T-helper 1 cell treated with Interleukin-12 subunit alpha and Interleukin-12 subunit beta and Interleukin-4 antibody, amounts not matched to agents 30 ng/mL and 1 ng/mL, for 36 hours (primary cell): ENCODE data around the gene RHCG. TPM values are rescaled to one million over a fixed set of nuclear protein-coding genes. Genes with fewer than 3 reads are reported as not detected.

ENCODE experiments used
- intact Hi-C: fragments of 100-400 bp; cut with micrococcal nuclease; formaldehyde crosslinking; loops from one replicate; pipeline ENCODE4 v1.15.1; 2024
- total RNA-seq: library from RNA; stranded (reverse); gene quantifications from 2 replicates; pipeline ENCODE4 v1.2.3, GENCODE V29; 2022

The RHCG gene
- total RNA-seq, 1 donor from 2014 or later, result not detected

GRCh38 chr15:89504166-89504565 is 7.8 kb upstream of the RHCG start:
- intact Hi-C loops, result no loop called here

- intact Hi-C loops, result no loop called here
Measured at GRCh38 chr15:89502867-89503595, 6.6 kb upstream of the RHCG start.

- intact Hi-C loops, result no loop called here
Measured at GRCh38 chr15:89501646-89502045, 5.3 kb upstream of the RHCG start.

DNA sequence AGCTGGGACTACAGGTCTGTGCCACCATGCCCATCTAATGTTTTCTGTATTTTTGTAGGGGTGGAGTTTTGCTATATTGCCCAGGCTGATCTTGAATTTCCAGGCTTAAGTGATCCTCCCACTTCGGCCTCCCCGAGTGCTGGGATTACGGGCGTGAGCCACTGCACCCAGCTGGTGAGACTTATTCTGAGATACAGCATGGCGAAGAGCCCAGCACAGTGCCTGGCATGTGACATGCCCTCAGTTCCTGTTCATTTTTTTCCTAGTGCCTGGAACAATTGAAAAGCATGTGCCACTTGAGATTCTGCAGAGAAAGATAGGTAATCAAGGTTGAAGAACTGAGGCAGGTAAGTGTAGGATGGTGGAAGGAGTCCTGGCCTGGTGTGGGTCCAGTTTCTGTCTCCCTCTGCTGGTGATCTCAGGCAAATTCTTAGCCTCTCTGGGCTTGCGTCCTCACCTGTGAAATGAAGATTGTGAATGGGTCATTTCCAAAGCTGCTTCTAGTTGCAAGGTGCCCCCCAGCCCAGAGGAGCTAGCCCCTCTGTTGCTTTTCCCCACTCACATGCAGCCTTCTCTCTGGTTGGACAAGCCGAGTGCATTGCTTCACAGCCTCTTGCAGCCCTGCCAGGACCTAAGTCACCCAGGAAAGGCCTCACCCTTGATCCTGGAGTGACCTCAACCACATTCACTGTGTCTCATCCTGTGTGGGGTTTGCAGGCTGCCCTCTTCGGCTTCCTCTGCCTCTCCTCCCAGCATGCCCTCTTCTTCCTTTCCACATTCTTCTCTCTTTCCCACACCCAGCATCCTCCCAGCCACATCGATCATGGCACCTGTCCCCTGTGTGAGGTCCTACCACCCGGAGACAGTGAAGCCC is 4.3 kb upstream of the RHCG start:
- intact Hi-C loops, result no loop called here

GRCh38 chr15:89499156-89499555 is 2.8 kb upstream of the RHCG start:
- intact Hi-C loops, result loop anchor here (5.0 kb wide), 1 partner anchor 58 kb away; no protein-coding TSS in a partner anchor

GRCh38 chr15:89498574-89498906 is 2.2 kb upstream of the RHCG start:
- intact Hi-C loops, result loop anchor here (5.0 kb wide), 1 partner anchor 59 kb away; no protein-coding TSS in a partner anchor

- intact Hi-C loops, result loop anchor here (5.0 kb wide), 1 partner anchor 60 kb away; no protein-coding TSS in a partner anchor
Measured at GRCh38 chr15:89497231-89497630, 848 bp upstream of the RHCG start.

GRCh38 chr15:89495638-89496145 is 691 bp downstream of the RHCG start:
- intact Hi-C loops, result loop anchor here (5.0 kb wide), 1 partner anchor 62 kb away; no protein-coding TSS in a partner anchor

DNA sequence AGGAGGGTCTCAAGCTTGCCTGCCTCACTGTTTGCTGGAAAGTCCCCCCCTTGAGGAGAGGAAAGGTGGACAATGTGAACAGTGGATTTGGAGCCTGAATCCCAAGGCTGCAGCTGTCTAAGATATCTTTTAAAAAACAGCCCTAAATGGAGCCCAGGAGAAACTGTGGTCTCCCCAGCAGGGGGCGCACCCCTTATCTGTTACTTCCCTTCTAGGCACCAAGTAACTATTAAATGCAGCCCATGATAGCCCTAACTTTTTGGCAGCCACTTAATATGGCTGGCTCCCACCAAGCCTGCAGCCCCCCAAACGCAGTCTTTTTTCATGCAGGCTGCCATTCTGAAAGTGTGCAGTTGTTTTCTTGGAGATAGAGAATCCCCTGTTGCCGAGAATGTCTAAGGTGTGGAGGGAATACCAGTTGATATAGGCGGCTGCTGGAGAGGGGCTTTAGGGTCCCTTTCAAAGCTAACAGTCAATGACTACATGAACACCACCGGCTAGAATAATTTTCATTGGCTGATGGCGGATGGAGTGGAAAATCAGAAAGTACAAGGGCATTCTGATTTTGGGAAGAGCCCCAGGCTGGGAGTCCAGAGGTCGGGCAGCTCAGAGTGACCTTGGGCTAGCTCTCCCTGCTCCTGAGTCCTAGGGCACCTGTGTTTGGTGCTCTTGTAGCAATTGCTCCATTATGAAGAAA is 1.3 kb downstream of the RHCG start:
- intact Hi-C loops, result loop anchor here (5.0 kb wide), 1 partner anchor 62 kb away; no protein-coding TSS in a partner anchor

- intact Hi-C loops, result no loop called here
Measured at GRCh38 chr15:89494031-89494430, 2.4 kb downstream of the RHCG start.

GRCh38 chr15:89492934-89493631 is 3.3 kb downstream of the RHCG start:
- intact Hi-C loops, result no loop called here

GRCh38 chr15:89492111-89492641 is 4.2 kb downstream of the RHCG start:
- intact Hi-C loops, result no loop called here

DNA sequence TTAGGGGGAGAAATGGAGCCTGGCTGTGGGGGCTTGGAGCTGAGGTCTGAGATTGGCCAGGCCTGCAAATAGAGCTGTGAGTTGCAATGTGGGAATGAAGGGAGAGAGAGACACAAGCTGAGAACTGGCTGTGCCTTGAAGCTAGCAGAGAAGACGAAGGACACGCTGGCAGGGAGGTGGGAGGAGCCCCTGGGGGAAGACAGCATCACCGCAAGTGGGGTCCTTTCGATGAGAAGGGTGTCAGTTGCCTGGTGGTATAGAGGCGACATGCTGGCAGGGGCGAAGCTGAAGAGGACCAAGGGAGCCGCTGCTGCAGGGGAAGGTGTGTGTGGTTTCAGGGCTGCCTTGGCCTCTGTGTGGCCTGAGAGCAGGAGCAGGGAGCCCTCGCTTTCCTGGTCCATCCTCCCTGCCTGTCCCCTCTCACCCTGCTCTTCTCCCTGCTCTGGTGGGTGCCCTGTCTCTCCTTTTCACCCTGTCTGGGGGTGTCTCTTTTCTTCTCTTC is 5.5 kb downstream of the RHCG start:
- intact Hi-C loops, result no loop called here

- intact Hi-C loops, result no loop called here
Measured at GRCh38 chr15:89490081-89490813, 6.1 kb downstream of the RHCG start.

DNA sequence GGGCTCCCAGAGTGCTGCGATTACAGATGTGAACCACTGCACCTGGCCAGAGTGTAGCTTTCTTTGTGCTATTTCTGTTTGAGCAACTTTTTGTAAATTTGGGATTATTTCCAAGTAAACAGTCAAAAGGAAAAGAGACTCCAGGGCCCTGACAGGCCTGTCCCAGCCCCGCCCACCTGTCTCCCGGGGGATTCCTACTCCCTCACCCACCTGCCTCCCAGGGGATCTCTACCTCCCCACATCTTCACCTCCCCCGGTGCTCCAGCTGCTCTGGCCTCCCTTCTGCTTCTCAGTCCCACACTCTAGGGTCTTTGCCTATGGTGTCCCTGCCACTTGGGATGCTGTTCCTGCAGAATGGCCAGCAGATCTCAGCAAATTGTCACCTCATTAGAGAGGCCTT is 7.0 kb downstream of the RHCG start:
- intact Hi-C loops, result no loop called here

GRCh38 chr15:89487791-89488190 is 8.6 kb downstream of the RHCG start:
- intact Hi-C loops, result no loop called here

DNA sequence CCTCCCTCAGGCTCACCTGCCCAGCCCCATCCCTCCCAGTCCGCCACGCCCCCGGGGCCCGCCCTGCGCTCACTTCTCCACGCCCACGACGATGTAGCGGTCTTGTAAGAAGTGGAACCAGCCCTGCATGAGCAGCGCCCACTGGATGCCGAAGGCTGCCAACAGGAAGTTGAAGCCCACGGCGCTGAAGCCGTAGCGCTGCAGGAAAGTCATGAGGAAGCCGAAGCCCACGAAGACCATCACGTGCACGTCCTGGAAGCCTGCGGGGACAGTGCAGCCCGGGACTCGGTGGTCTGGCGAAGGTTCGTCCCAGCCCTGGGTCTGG is 9.7 kb downstream of the RHCG start:
- intact Hi-C loops, result no loop called here

GRCh38 chr15:89483079-89483478 is 13.3 kb downstream of the RHCG start:
- intact Hi-C loops, result no loop called here

- intact Hi-C loops, result no loop called here
Measured at GRCh38 chr15:89482139-89482538, 14.2 kb downstream of the RHCG start.

GRCh38 chr15:89480505-89480904 is 15.9 kb downstream of the RHCG start:
- intact Hi-C loops, result no loop called here
